ENCODE measurements around the gene CUL4A. TPM values are rescaled to one million over a fixed set of nuclear protein-coding genes. Genes with fewer than 3 reads are reported as not detected.

The CUL4A gene
- total and polyA plus RNA-seq, 2 donors (not counting 3 experiments of a cell fraction or from before 2014, with no cell fraction given), result 37.9 to 80.0 TPM

DNA sequence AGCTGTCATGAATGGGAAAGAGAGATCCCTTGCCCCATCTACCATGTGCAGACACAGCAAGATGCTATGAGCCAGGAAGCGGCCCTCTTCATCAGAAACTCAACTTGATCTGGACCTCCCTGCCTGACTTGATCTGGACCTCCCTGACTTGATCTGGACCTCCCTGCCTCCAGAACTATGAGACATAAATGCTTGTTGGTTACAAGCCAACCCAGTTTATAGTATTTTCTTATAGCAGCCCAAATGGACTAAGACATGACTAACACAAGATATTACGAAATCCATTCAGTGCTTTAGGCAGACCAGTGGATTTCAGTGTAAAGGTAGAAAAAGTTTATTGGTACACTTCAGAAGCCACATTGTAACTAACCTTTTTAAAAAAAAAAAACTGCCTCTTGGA, 16.5 kb upstream of the CUL4A start:
- ChIA-PET CTCF (no interaction called here), POLR2A (no interaction called here)
- FAIRE-seq, result no peak
- no peaks in the 10 kb centered on the region for H3K27me3 ChIP-seq (ENCODE audit: control insufficient read depth in 2 of 2, insufficient read depth in 2 of 2, low read length in 2 of 2)
- DNase-seq (ENCODE audit: low read depth, low spot score), result no peak
- H3K9me3 ChIP-seq (replicated peaks; ENCODE audit: control insufficient read depth, insufficient read depth, low read length), result no peaks in the 10 kb centered on the region
- intact Hi-C loops (cut with micrococcal nuclease), result no loop called here
- TF ChIP-seq JUN (IDR thresholded peaks at IDR 0.05; ENCODE audit: borderline replicate concordance, insufficient read depth, insufficient read length, low read depth), result no peak
- TF ChIP-seq GATA2 (IDR thresholded peaks at IDR 0.05; ENCODE audit: insufficient read depth, insufficient read length, low read depth, low read length), result no peak
- TF ChIP-seq, protein P1, sequence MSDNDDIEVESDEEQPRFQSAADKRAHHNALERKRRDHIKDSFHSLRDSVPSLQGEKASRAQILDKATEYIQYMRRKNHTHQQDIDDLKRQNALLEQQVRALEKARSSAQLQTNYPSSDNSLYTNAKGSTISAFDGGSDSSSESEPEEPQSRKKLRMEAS (IDR thresholded peaks at IDR 0.05; ENCODE audit: insufficient read depth, insufficient read length), result no peak
- no peak for TF ChIP-seq FOS (IDR thresholded peaks at IDR 0.05; ENCODE audit: borderline replicate concordance, insufficient read depth, low read length)
- no peak for TF ChIP-seq EZH2 (IDR thresholded peaks at IDR 0.05; ENCODE audit: borderline replicate concordance, low read depth, low read length, severe bottlenecking)
- no peak for TF ChIP-seq CTCF (IDR thresholded peaks at IDR 0.05; ENCODE audit: extremely low read depth in 1 of 2, insufficient read depth in 1 of 2, low read depth in 1 of 2, low read length in 2 of 2)
- no peak for TF ChIP-seq MYC (IDR thresholded peaks at IDR 0.05; ENCODE audit: low read depth, low read length)
- TF ChIP-seq POLR2AphosphoS5 (IDR thresholded peaks at IDR 0.05; ENCODE audit: insufficient read depth, low read depth, low read length), result no peak
- no peak overlapping the region for H3K9ac ChIP-seq (replicated peaks; ENCODE audit: extremely low read depth, insufficient read depth, low read length)
- no peak overlapping the region for H3K4me3 ChIP-seq (replicated peaks in 1 of 3; ENCODE audit: insufficient read depth in 1 of 3, low read depth in 1 of 3, low read length in 3 of 3)
- no peak overlapping the region for H3K4me2 ChIP-seq (ENCODE audit: insufficient read depth, low read length)
- H3K9me1 ChIP-seq (replicated peaks; ENCODE audit: control insufficient read depth, extremely low read depth, insufficient read depth, low read length), result no peaks in the 10 kb centered on the region
- H4K20me1 ChIP-seq (replicated peaks; ENCODE audit: control insufficient read depth, extremely low read depth, insufficient read depth, low read length), result no peaks in the 10 kb centered on the region
- H3K79me2 ChIP-seq (ENCODE audit: control insufficient read depth, insufficient read depth, low read length), result no peaks in the 10 kb centered on the region
- dilution Hi-C loops (cut with MboI; ENCODE audit: extremely low pct_ligation_motif_present, low sequenced_read_pairs), result no loop called here
- no peak overlapping the region for H2AFZ ChIP-seq (ENCODE audit: low read depth, low read length)
- no peak overlapping the region for H3K27ac ChIP-seq (ENCODE audit: insufficient read depth, low read depth, low read length)
- H3K36me3 ChIP-seq (ENCODE audit: control insufficient read depth in 2 of 2, extremely low read depth in 1 of 2, insufficient read depth in 2 of 2, low read length in 2 of 2), result peaks cover 27 to 30% of the 10 kb centered on the region in 2 experiments
- BruUV-seq (replicated peaks), result no TSS peak
- H3K4me1 ChIP-seq (ENCODE audit: control insufficient read depth, extremely low read depth, insufficient read depth, low read length), result peaks cover 10% of the 10 kb centered on the region

All from endothelial cell of umbilical vein (primary cell).